ENCODE measurements around the gene CHMP4B. TPM values are rescaled to one million over a fixed set of nuclear protein-coding genes. Genes with fewer than 3 reads are reported as not detected.

CHMP4B gene
- total RNA-seq, 1 donor from 2014 or later, result 46.4 TPM

DNA sequence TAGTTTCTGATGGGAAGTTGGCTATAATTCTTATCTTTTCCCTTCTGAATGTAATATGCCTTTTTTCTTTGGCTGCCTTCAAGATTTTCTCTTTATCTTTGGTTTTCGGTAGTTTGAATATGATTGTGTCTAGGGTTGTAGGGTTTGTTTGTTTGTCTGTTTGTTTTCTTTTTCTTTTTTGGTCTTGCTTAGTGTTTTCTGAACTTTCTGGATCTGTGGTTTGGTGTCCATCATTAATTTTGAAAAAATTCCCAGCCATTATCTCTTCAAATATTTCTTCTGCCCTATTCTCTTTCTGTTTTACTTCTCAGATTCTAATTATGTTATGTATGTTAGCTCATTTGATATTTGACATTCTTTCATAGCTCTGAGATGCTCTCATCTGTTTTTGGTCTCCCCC, 79.4 kb downstream of the CHMP4B start:
- peaks cover 6% of the 10 kb centered on the region for H3K27me3 Mint-ChIP-seq (ENCODE audit: unreplicated experiment)
- H3K4me1 Mint-ChIP-seq (ENCODE audit: low read depth, unreplicated experiment), result no peaks in the 10 kb centered on the region
- H3K36me3 Mint-ChIP-seq (ENCODE audit: unreplicated experiment), result peaks cover 9% of the 10 kb centered on the region
- no peak for DNase-seq
- H3K4me3 Mint-ChIP-seq (ENCODE audit: unreplicated experiment), result no peak overlapping the region
- no peak overlapping the region for H3K27ac Mint-ChIP-seq (ENCODE audit: unreplicated experiment)
- H3K9me3 Mint-ChIP-seq (ENCODE audit: unreplicated experiment), result peaks cover 3% of the 10 kb centered on the region
- TF ChIP-seq, protein P1, sequence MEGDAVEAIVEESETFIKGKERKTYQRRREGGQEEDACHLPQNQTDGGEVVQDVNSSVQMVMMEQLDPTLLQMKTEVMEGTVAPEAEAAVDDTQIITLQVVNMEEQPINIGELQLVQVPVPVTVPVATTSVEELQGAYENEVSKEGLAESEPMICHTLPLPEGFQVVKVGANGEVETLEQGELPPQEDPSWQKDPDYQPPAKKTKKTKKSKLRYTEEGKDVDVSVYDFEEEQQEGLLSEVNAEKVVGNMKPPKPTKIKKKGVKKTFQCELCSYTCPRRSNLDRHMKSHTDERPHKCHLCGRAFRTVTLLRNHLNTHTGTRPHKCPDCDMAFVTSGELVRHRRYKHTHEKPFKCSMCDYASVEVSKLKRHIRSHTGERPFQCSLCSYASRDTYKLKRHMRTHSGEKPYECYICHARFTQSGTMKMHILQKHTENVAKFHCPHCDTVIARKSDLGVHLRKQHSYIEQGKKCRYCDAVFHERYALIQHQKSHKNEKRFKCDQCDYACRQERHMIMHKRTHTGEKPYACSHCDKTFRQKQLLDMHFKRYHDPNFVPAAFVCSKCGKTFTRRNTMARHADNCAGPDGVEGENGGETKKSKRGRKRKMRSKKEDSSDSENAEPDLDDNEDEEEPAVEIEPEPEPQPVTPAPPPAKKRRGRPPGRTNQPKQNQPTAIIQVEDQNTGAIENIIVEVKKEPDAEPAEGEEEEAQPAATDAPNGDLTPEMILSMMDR (IDR thresholded peaks at IDR 0.05; ENCODE audit: partially characterized antibody, unreplicated experiment), result no peak

DNA sequence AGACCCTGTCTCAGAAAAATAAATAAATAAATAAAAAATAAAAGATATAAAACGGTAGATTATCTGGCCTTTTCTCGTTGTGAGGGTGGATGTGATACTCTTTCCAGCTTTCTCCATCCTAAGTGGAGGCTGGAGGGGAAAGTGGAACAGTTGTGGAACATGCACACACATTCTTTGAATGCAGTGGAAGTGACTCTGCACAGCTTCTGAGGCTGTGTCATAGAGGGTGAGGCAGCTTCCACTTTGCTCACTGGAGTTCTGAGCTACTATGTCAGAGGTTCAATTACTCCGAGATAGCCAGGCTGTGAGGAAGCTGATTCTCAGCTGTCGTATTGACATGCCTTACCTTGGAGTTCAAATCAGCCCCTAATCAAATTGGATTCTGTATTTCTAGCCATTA, 82.2 kb downstream of the CHMP4B start:
- H3K4me1 Mint-ChIP-seq (ENCODE audit: low read depth, unreplicated experiment), result no peaks in the 10 kb centered on the region
- peaks cover 11% of the 10 kb centered on the region for H3K27me3 Mint-ChIP-seq (ENCODE audit: unreplicated experiment)
- H3K9me3 Mint-ChIP-seq (ENCODE audit: unreplicated experiment), result peaks cover 3% of the 10 kb centered on the region
- H3K36me3 Mint-ChIP-seq (ENCODE audit: unreplicated experiment), result peaks cover 9% of the 10 kb centered on the region
- TF ChIP-seq, protein P1 (IDR thresholded peaks at IDR 0.05; ENCODE audit: partially characterized antibody, unreplicated experiment), result no peak
- no peak overlapping the region for H3K4me3 Mint-ChIP-seq (ENCODE audit: unreplicated experiment)
- DNase-seq, result no peak
- H3K27ac Mint-ChIP-seq (ENCODE audit: unreplicated experiment), result no peak overlapping the region

DNA sequence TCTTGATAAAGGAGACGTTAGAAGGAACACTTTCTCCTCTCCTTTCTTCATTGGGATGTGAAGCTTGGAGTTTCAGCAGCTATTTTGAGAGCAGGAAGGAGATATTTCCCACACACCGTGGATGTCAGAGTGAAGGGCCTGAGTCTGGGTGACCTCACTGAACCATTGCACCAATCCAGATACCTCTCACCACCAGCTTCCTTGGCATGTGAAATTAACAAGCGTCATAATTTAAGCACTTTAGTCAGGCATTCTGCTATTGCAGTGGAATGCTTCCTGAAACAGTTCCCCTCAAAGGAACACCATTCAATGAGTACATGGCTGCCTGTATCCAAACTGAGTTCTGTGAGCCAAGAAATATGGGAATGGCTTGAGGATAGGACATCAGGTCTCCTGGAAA, 83.7 kb downstream of the CHMP4B start:
- Mint-ChIP-seq H3K9me3 (ENCODE audit: unreplicated experiment) (peaks cover 6% of the 10 kb centered on the region), H3K27ac (ENCODE audit: unreplicated experiment) (no peak overlapping the region), H3K4me3 (ENCODE audit: unreplicated experiment) (no peak overlapping the region), H3K4me1 (ENCODE audit: low read depth, unreplicated experiment) (no peaks in the 10 kb centered on the region), H3K27me3 (ENCODE audit: unreplicated experiment) (peaks cover 11% of the 10 kb centered on the region), H3K36me3 (ENCODE audit: unreplicated experiment) (peaks cover 9% of the 10 kb centered on the region)
- no peak for DNase-seq
- TF ChIP-seq, protein P1 (IDR thresholded peaks at IDR 0.05; ENCODE audit: partially characterized antibody, unreplicated experiment), result no peak

DNA sequence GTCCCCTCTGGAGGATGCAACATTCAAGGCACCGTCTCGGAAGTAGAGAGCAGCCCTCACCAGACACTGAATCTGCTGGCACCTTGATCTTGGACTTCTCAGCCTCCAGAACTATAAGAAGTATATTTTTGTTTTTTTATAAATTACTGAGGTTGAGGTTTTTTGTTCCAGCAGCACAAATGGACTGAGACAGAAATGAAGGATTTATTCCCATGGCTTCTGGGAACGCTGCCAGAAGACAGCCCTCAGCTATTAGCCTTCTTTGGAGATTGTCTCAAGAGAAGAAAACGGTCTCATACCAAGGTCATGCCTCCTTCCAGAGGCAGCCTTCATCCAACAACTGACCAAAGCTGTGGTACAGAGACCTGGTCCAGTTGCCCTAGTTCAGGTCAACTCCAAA, 85.4 kb downstream of the CHMP4B start:
- TF ChIP-seq, protein P1 (IDR thresholded peaks at IDR 0.05; ENCODE audit: partially characterized antibody, unreplicated experiment), result no peak
- Mint-ChIP-seq H3K27me3 (ENCODE audit: unreplicated experiment) (peaks cover 11% of the 10 kb centered on the region), H3K9me3 (ENCODE audit: unreplicated experiment) (peaks cover 6% of the 10 kb centered on the region), H3K4me1 (ENCODE audit: low read depth, unreplicated experiment) (no peaks in the 10 kb centered on the region), H3K27ac (ENCODE audit: unreplicated experiment) (no peak overlapping the region), H3K36me3 (ENCODE audit: unreplicated experiment) (no peaks in the 10 kb centered on the region), H3K4me3 (ENCODE audit: unreplicated experiment) (no peak overlapping the region)
- DNase-seq, result no peak

DNA sequence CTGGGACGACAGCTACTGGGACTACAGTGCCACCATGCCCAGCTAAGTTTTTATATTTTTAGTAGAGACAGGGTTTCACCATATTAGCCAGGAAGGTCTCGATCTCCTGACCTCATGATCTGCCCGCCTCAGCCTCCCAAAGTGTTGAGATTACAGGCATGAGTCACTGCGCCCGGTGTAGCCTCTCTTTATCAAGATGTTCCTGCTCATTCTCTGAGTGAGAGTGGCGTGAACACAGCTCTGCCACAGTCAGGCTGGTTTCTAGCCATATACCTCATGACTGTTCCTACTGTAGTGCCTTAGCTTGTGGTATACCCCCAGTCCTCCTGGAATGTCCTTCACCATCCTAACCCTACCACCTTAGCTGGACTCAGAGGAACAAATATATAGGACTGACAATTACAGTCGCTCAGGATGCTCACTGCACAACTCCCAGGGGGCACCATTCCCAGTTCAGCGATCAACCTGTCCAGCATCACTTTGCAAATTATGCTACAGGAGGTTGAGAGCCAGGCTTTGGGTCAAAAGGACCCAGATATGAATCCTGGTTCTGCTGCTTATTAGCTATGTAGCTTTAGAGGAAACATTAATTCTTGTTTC, 86.3 kb downstream of the CHMP4B start:
- Mint-ChIP-seq H3K9me3 (ENCODE audit: unreplicated experiment) (peaks cover 3% of the 10 kb centered on the region), H3K27ac (ENCODE audit: unreplicated experiment) (no peak overlapping the region), H3K4me1 (ENCODE audit: low read depth, unreplicated experiment) (no peaks in the 10 kb centered on the region), H3K27me3 (ENCODE audit: unreplicated experiment) (peaks cover 11% of the 10 kb centered on the region), H3K36me3 (ENCODE audit: unreplicated experiment) (no peaks in the 10 kb centered on the region), H3K4me3 (ENCODE audit: unreplicated experiment) (no peak overlapping the region)
- DNase-seq, result no peak
- TF ChIP-seq, protein P1 (IDR thresholded peaks at IDR 0.05; ENCODE audit: partially characterized antibody, unreplicated experiment), result no peak
